GM18858 (cell line): ENCODE measurements around the gene EFNB2.

Experiments used
- ATAC-seq: cut with Tn5 transposase; IDR thresholded peaks from one replicate; pipeline ENCODE4 v1.9.1; 2021; ENCODE audit not compliant: unreplicated experiment

Gene EFNB2

GRCh38 chr13:106535552-106536243 is at the start of gene EFNB2:
EFNB2 (minus strand) TSS chr13:106535662; CDS start chr13:106534964, 698 bp downstream.
- peak; percentile 93 for ATAC-seq

GRCh38 chr13:106581225-106581624 is 45.8 kb upstream of the EFNB2 start:
- ATAC-seq, result no peak

- ATAC-seq, result no peak
These were observed 40.4 kb upstream of the EFNB2 start for GRCh38 chr13:106575896-106576295.

GRCh38 chr13:106573868-106574267 is 38.4 kb upstream of the EFNB2 start:
- no peak for ATAC-seq

GRCh38 chr13:106573284-106573846 is 37.9 kb upstream of the EFNB2 start:
- ATAC-seq, result no peak

GRCh38 chr13:106570299-106570852 is 34.9 kb upstream of the EFNB2 start:
- peak; percentile 13 for ATAC-seq

GRCh38 chr13:106569233-106570095 is 34.0 kb upstream of the EFNB2 start:
- ATAC-seq, result no peak

GRCh38 chr13:106568299-106569003 is 33.0 kb upstream of the EFNB2 start:
- ATAC-seq, result peak; percentile 32

- ATAC-seq, result peak; percentile 61
These were observed 32.2 kb upstream of the EFNB2 start, which contains the start of gene ARGLU1 for GRCh38 chr13:106567474-106568298. ARGLU1 (minus strand) TSS chr13:106568137; CDS start chr13:106567919, 218 bp downstream.

GRCh38 chr13:106566641-106567473 is 31.4 kb upstream of the EFNB2 start:
- peak; percentile 22 for ATAC-seq

GRCh38 chr13:106565127-106565775 is 29.8 kb upstream of the EFNB2 start:
- no peak for ATAC-seq

GRCh38 chr13:106562301-106562700 is 26.8 kb upstream of the EFNB2 start:
- ATAC-seq, result no peak

DNA sequence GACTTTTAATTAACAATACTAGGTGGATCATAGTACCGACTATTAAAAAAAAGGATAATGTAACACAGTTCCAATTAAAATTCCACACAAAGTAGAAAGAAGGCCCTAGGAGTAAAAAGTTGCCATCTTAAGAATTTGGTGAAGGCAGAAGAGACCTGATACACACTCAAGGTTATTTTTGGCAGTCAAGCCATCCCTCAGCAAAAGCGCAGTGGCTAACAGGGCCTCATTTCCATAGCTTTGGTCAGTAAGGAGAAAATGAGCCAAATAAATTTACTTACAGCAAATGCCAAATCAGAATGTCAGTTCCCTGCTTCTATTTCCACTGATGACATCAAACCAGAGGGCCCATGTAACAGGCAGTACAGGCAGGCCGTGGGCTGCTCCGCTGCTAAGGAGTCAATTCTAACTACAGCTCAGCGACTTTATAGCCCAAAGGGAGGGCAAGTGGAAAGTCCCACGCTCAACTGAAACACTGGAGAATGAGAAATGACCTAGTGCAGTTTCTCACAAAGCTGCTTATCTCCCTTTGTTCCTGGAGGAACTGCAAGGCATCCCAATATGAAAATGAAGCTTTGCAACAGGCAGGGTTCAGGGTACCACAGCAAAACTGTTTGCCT is 26.2 kb upstream of the EFNB2 start:
- ATAC-seq, result peak; percentile 84

DNA sequence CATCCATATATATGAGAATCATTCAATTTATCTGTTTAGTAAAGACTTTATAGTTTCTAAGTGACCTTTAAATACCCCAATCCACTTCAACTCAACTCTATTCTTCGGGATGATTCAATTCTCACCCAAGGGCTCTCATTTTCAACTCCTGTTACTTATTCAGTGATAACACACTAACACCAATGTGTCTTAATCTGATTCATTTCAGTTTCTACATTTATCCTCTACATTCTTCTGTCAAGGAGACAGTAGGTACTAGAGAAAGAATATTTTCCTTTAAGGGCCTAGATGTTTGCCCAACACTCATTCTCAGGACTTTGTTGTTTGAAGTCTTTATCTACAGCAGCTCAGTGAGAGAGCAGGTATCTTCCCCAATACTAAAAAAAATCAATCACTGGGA is 25.4 kb upstream of the EFNB2 start:
- ATAC-seq, result peak; percentile 46

DNA sequence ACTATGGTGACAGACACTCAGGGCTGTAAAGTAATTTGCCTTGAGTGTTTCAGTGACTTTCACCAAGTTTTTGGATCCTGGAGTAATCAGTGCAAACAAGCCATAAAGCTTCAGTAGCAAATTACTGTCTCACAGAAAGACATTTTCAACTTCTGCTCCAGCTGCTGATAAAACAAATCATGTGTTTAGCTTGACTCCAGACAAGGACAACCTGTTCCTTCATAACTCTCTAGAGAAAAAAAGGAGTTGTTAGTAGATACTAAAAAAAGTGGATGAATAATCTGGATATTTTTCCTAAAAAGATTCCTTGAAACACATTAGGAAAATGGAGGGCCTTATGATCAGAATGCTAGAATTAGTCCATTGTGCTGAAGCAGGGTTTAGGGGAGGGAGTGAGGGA is 23.1 kb upstream of the EFNB2 start:
- ATAC-seq, result no peak

GRCh38 chr13:106555631-106556328 is 20.3 kb upstream of the EFNB2 start:
- ATAC-seq, result no peak

DNA sequence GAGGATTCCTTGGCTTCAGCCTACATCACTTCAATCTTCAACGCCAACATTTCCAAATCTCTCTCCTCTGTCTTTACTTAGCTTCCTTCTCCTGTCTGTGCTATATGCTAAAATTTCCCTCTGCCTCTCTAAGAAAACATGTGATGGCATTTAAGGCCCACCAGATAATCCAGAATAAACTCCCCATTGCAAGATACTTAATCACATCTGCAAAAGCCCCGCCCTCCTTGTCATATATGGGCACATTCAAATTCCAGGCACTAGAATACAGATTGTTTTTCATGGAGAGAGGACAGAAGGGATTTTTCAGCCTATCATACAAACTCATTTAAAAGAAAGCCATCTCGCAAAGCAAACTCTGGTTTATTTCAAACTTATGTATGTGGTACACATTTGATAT is 16.3 kb upstream of the EFNB2 start:
- ATAC-seq, result no peak

- ATAC-seq, result no peak
These were observed 15.9 kb upstream of the EFNB2 start for GRCh38 chr13:106551350-106551749.
